ENCODE results near the gene PLK5.

Gene PLK5

DNA sequence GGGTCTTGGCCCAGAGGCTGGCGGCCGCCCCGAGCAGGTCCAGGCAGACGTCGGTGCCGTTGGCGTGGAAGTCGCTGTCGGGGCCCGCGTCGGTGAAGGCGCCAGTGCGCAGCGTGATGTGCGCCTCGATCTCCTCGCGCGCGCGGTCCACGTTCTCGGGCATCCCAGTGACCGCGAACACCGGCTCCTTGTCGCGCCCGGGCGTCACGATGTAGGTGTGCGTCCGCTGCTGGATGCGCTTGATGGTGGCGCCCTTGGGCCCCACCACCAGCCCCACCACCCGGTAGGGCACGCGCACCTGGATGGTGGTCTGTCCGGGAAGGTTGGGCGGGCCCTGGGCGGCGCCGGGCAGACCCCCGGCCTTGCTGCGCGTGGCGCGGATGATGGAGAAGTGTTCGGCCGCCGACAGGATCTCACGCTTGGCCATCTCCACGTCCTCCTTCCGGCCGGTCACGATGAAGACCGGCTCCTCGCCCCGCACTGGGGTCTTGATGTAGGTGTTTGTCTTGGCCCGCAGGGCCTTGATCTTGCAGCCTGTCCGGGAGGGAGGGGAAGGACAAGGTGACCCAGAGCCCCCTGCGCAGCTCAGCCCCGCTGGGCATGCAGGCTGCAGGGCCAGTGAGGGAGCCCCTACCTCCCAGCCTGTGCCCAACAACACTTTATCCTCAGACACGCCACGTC, 32.7 kb downstream of the PLK5 start:
- DNase-seq = no peak

DNA sequence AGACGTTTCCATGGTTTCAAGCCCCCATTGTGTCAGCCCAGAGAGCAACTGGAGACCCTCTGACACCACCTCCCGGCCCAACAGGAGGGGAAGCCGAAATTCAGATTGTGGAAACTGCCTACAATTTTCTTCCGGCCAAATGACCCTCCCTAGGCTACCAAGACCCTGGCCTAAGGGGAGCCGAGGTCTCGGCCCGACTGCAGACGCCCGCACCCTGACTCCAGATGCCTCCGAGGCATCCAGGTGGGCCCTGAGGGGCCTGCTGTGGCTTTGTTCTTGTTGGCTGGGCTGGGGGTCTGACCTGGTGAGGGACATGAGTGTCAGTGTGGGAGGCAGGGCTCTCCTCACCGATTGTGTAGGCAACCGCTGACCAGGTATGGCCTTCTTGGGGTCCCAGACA, 34.7 kb downstream of the PLK5 start:
- no peak for DNase-seq

DNA sequence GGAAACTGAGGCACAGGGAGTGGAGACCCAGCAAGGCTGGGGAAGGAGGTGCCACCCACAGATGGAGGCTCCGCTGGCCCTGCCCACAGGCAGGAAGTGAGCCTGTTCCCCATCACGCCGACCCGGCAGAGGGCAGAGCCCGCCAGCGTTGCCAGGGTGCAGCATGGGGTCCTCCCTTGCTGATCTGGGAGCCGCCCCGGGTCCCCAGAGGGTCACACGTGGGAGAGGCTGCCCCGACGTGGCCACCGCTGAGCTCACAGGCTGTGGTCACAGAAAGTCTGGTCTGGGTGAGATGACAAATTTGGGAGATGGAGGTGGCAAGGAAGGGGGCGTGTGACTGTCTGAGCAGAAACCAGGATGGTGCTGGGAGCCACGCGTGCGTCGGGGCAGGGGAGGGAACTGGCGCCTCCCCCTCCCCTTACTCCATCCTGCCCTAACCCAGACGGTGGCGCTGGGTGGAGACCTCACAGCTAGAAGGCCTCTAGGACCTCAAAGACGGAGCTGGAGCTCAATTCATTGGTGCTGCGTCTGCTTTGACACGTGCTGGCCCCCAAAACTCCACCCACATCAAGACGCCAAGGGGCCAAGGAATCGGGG, 36.5 kb downstream of the PLK5 start:
- no peak for DNase-seq

DNA sequence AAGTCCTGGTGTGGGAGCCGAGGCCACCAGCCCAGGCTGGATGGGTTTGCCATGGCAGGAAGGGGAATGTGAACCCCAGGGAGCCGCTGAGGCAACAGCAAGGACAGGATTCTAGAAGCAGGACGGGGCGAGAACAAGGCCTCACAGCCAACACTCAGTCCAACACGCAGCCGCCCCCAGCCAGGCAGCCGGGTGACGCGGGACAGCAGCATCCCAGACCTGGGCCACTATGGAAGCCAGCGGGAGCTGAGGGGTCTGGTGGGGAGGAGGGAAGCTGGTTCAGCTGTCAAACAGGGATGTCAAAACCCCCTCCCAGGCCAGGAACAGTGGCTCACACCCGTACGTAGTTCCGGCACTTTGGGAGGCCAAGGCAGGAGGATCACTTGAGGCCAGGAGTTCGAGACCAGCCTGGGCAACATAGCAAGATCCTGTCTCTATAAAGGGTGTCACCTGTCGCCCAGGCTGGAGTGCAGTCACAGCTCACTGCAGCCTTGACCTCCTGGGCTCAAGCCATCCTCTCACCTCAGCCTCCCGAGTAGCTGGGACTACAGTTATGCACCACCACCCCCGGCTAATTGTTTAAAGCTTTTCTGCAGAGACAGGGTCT, 37.5 kb downstream of the PLK5 start:
- no peak for DNase-seq

DNA sequence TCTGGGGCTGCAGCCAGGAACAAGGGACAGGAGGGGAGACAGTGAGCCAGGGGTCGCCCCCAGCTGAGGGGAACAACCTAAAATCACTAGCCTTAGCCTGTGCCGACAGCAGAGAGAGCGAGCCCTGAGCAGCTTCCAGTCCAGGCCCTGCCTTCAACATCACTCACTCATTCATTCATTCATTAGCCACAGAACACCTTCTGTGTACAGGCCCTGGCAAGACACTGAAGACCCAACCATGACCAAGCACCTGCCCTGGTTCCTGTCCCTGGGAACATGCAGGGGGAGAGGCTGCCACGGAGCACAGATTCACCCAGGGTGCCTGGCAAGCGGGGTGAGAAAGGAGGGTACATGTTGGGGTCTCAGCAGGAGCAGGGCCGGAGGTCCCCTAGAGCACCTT, 39.4 kb downstream of the PLK5 start:
- DNase-seq = no peak

DNA sequence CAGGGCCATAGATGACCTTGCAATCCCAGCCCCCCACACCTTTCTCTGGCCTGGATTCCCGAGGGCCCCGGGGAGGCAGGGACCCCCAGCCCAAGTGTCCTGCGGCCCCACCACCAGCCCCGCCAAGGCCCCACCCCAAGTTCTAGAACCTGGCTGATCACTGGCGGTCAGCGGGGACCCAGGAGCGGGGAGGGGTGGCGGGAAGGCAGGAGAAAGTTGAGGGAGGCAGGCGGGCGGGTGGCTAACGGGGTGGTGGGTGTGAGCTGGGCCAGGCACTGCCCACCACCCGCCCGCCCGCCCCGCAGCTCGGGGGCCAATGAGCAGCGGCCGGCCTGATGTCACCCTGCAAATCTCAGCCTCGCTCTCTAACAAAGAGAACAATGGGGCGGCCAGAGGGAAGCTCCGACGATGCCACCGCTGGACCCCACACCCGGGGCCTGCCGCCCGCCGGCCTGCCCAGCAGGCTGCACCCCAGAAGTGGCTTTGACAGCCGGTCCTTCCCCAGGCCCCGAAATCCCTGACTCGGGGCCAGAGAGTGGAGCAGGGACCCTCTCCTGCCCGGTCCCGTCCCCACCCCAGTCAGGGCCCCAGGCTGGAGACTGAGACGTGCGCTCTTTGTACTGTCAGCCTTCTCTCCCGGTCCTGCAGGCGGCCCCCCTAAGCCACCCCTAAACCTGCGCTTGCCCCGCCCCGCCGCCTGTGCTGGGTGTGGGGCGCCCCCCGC, 42.7 kb downstream of the PLK5 start:
- no peak for DNase-seq

DNA sequence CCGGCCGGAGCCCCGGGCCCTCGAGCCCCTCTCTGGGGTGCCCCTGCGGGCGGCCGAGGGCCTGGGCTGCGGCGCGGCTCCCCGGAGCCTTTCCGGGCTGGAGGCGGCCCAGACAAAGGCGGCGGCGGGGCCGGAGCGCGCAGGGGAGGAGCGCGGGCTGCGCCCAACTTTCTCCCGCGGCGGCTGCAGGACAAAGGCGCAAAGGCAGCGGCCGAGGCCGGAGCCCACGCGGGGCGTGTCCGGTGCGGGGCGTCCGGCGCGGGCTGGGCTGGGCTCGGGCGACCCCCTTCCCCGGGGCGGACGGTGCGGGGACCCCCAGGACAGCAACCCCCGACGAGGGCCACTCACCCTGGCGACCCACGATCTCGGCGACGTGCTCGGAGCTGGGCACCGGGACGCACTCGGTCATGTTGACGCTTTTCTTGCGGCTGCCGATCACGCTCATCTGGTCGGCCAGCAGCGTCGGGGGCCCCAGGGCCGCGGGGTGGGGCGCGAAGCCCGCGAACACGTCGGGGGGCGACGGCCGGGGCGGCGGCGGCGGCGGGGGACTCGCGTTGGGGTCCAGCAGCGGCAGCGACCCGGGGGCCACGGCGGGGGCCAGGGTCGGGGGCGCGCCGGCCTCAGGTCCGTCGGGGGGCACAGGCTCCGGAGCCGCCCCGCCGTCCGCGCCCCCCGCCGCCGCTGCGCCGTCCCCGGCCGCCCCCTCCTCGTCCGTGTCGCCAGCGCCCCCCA, 43.4 kb downstream of the PLK5 start:
- DNase-seq = no peak

DNA sequence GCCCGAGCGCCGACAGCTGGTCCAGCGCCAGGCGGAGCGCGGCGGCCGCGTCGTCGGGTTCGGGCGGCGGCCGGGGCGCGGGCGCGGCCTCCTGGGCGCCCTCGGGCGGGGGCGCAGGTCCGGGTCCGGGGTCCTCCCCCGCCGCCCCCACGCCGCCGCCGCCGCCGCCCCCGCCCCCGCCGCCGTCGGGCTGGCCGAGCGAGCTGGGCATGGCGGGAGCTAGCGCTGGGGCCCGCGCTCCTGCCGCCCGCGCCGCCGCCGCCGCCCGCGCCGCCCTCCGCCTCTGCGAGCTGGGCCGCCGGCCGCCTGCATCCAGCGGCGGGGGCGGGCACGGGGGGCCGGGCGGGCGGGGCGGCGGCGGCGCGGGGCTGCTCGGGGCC, 44.0 kb downstream of the PLK5 start:
- no peak for DNase-seq

DNA sequence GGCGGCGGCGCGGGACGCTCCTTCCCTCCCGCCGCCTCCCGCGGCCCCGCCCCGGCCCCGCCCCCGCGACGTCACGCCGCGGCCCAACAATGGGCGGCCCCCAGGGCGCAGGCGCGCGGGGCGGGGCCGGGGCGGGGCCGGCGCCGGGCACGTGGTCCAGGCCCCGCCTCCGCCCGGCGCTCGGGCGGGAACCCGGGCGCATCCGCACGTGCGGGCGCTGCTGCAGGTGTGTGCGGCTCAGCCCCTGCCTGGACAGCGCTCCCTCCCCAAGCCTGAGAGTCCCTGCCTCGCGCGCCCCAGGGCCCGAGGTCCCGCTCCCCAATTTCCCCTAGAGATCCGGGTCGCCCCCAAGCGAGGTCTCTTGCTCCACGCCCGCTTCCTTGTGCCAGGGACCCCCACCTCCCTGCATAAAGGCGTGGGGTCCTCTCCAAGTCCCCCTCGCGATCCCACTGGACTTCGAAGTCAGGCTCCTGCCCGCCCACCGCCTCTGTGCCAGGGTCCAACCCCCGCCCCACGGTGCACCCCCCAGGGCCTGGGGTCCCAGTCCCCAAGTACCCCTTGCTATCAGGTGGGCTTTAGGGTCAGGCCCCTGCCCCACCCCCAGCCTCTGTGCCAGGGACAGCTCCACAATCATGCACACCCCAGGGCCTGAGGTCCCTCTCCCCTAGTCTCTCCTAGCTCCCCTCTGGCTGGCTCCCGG, 44.6 kb downstream of the PLK5 start, which contains the start of gene MEX3D:
TSS of gene MEX3D (minus strand) at position 6 of the 700 bp plus-strand sequence. CDS start 267 bp downstream, outside the sequence.
- peak; percentile 79 for DNase-seq

DNA sequence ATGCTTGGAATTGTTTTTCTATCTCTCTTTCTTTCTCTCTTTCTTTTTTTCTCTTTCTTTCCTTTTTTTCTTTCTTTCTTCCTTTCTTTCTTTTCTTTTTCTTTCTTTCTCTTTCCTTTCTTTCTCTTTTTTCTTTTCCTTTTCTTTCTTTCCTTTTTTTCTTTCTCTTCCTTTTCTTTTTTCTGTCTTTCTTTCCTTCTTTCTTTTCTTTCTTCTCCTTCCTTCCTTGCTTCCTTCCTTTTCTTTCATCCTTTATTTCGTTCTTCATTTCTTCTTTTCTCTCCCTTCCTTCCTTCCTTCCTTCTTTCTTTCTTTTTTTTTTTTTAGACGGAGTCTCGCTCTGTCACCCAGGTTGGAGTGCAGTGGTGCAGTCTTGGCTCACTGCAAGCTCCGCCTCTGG, 46.1 kb downstream of the PLK5 start:
- no peak for DNase-seq

DNA sequence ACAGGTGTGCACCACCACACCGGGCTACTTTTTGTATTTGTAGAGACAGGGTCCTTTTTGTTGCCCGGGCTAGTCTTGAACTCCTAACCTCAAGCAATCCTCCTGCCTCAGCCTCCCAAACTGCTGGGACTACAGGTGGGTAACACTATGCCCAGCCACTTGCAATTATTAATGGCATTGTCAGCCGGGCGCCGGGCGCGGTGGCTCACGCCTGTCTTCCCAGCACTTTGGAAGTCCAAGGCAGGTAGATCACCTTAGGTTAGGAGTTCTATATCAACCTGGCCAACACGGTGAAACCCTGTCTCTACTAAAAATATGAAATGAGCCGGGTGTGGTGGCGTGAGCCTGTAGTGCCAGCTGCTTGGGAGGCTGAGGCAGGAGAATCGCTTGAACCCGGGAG, 47.0 kb downstream of the PLK5 start:
- no peak for DNase-seq

DNA sequence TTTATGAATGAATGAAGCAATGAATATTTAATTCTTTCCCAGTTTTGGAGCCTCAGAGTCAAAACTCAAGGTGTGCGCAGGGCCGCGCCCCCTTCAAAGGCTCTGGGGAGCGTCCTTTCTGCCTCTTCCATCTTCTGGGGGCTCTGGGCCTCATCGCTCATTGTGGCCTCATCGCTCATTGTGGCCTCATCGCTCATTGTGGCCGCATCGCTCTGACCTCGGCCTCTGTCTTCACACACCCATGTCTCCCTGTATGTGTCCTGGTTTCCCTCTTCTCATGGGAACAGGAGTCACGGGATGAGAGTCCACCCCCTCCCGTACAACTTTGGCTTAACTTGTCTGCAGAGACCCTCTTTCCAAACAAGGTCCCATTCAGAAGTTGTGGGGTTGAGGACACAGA, 47.5 kb downstream of the PLK5 start:
- DNase-seq = no peak

DNA sequence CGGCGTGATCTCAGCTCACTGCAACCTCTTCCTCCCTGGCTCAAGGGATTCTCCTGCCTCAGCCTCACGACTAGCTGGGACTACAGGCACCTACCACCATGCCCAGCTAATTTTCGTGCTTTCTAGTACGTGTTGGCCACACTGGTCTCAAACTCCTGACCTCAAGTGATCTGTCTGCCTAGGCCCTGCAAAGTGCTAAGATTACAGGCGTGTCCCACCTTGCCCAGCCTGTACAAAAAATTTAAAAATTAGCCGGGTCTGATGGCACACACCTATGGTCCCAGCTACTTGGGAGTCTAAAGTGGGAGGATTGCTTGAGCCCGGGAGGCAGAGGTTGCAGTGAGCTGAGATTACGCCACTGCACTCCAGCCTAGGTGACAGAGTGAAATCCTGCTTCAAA, 48.9 kb downstream of the PLK5 start:
- no peak for DNase-seq

DNA sequence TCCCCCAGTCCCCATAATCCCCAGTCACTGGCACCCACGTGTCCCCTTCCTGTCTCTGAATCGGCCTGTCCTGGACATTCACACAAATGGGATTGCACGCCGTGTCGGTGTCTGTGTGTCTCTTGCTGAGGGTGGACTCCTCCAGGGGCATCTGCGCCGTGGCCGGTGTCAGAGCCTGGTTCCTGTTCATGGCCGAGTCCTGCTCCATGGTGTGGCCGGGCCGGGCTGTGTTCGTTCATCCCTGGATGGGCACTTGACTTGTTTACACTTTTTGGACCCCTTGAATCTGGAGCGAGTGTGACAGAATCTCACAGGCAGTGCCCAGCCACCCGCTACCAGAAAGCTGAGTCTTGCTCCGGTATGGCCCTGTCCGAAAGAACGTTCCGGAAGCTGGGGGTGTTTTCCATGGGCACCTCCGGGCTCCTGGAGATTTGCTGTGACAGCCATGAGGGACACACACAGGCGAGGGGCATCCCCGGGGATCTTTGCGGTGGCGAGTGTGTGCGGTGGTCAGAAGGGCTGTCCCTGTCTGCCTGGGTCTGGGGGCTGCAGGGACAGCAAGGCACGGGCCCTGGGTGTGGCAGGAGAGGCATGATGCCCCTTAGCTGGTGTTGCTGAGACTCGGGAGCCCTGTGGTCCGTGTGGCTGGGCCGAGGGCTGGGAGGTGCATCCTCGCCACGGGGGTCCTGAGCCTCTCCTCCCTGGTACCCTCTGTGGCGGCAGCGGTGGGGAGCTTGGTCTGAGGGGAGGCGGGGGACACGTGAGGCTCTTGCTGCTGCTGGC, 50.7 kb downstream of the PLK5 start:
- DNase-seq = no peak

DNA sequence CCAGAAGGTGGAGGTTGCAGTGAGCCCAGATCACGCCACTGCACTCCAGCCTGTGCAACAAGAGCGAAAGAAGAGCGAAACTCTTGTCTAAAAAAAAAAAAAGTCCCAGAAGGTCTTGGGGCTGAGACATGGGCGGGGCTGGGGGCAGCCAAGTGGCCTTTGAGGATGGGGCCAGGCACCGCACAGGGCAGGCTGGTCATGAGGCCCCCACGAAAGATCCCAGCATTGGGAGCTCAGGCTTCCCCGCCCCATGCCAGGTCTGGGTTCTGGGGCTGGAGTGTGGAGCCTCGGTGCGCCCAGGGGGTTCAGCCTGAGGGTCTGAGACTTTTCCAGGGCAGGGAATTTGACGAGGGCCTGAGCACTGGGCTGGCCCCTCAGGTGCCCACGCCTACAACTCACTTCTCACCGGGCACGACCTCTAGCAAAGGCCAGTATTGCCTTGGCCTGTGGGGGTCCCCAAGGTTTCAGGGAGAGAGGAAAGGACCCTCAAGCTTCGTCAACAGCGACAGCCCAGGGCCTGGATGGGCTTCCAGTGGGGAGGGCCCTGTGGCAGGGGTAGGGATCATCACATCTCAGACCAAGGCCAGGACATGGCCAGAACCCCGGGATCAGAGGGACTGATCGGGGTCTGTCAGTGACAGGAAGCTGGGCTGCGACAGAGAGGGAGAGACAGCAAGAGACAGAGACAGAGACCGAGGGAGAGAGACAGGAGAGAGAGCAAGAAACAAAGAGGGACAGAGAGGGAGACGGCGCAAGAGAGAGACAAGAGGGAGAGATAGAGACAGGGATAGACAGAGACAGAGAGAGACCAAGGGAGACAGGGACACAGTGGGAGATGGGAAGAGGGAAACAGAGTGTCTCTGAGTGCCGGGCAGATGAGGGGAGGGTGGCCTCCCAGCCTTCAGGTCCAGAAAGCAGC, 51.7 kb downstream of the PLK5 start:
- no peak for DNase-seq

DNA sequence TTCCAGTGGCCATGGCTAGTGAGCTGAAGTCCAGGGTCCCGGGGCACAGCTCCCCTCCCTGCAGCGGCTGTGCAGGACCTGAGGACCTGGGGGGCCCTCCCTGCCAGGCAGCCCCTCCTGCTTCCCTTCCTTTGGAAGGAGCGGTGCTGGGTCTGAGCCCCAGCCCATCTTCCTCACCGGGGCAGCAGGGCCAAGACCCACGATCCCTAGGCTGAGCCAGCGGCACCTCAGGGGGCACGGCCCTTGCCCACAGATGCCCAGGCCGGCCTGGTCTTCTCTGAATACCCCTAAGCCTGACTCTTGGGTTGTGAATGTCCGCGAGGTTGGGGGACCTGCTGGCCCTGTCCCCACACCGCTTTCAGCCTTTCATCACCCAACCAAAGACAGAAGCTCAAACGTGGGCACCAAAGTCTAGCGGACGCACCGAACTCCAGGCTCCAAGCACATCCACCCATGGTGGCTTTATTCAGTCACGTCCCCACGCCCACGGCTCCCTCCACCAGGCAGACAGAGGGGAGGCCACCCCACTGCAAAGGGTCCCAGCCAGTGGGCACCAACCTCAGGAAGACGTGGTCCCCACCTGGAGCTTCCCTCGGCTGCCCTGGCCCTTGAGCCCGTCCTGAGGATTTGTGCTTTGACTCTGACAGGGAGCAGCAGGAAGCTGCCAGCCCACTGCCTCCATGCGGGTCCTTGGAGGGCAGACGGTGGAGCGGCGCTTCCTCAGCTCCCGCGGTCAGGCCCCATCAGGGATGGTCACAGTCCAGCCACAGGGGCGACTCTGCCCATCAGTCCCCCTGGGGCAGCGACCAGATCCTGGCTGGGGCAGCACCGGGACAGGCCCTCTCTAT, 52.6 kb downstream of the PLK5 start:
- no peak for DNase-seq

DNA sequence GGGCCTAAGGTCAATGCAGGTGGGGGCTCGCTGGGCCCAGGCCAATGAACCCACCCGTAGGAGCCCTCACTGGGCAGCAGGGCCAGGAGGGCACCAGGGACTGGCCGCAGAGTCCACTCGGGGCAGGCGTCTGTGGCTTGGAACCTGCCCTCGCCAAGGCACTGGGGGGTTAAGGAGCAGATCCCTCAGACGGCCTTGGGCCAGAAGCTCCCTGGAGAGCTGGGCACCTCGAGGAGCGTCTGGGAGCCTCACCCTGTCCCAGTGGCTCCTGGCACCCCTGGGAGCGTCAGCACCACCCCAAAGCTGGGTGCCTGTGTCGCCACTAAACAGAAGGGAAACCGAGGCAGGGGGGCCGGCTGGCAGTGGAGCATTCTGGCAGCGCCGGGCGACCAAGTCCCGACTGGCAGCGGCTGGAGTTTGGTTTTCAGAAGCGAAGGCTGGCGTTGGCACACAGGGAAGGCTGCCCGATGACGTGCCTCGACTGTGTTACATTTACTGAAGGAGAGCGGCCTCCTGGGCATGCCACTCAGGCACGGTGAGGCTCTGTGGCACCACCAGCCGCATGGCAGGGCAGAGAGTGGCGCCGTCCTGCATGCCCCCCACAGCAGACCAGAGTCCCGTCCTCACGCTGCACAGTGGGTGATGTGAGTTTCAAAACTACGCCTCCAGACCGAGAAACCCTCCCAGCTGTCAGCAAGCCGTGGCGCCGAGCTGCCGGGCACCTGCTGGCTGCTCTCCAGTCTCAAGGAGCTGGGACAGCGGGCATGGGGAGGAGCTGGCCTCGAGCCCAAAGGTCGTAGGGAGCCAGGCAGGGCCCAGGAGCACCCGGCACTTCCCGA, 53.4 kb downstream of the PLK5 start:
- DNase-seq = no peak

DNA sequence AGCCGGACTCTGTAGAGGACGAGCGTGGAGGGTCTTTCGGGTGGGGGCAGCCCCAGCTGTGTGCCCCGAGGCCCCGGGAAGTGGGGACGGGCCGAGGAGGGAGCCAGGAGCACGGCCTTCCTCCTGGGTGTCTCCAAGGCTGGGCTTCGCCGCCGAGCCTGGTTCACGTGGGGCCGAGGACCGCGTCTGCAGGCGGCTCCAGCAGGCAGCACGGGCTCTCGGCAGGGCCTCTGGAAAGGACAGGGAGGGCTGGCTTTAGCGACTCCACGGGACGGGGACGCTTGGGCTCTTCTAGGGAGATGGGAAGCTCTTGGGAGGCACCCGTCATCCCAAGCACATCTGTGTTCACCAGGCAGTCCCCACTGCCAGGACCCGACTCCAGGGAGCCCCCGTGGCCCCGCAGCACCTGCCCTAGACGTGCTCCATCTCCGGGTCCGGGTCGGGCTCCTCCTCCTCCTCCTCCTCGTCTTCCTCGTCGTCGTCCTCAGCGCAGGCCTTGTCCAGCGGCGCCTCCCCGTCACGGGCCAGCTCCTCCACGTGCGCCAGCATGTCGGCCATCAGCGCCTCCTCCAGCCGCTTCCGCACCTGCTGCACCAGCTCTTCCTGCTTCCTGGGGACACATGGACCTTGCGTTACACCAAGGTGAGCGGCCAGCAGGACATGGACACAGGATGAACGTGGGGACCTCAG, 54.2 kb downstream of the PLK5 start:
- no peak for DNase-seq
